Small intestine (tissue), 7 donors: Measurements from ENCODE around the gene TAP2. TPM values are rescaled to one million over a fixed set of nuclear protein-coding genes. Genes with fewer than 3 reads are reported as not detected.

Experiments
- DNase-seq, 2 donors: peaks; one replicate each; pipeline versions ENCODE4 v3.0.0 to v3.0.0-alpha.2; 2013
- FAIRE-seq: peaks from 2 replicates; lab custom pipeline; 2012; peaks lifted over from hg19 to GRCh38; lab: Jason Lieb, UNC
- H3K27ac ChIP-seq, 3 donors: one replicate each; pipeline ENCODE4 v1.5.1; 2013; ENCODE audit warnings: low read length in 2 of 3, mild to moderate bottlenecking in 2 of 3, control low read depth in 1 of 3, inconsistent platforms in 1 of 3, low read depth in 1 of 3, moderate library complexity in 1 of 3
- H3K27me3 ChIP-seq, 3 donors: one replicate each; pipeline ENCODE4 v1.6.1; 2013; ENCODE audit warnings: low read length in 3 of 3, inconsistent platforms in 1 of 3; ENCODE audit not compliant: control insufficient read depth in 3 of 3, insufficient read depth in 3 of 3
- H3K36me3 ChIP-seq, 3 donors: one replicate each; pipeline ENCODE4 v1.6.1; 2013; ENCODE audit warnings: low read length in 3 of 3, inconsistent platforms in 1 of 3, low read depth in 1 of 3, mild to moderate bottlenecking in 1 of 3, moderate library complexity in 1 of 3; ENCODE audit not compliant: control insufficient read depth in 3 of 3, insufficient read depth in 2 of 3
- H3K4me1 ChIP-seq, 3 donors: one replicate each; pipeline ENCODE4 v1.6.1; 2013; ENCODE audit warnings: low read length in 2 of 3, inconsistent platforms in 1 of 3, low read depth in 1 of 3, mild to moderate bottlenecking in 1 of 3, moderate library complexity in 1 of 3; ENCODE audit not compliant: control insufficient read depth in 3 of 3, insufficient read depth in 2 of 3
- H3K4me3 ChIP-seq, 3 donors: one replicate each; pipeline ENCODE4 v1.5.1; 2013; ENCODE audit warnings: low read length in 3 of 3, control low read depth in 1 of 3, inconsistent platforms in 1 of 3, low read depth in 1 of 3, mild to moderate bottlenecking in 1 of 3, moderate library complexity in 1 of 3
- H3K9me3 ChIP-seq, 2 donors: one replicate each; pipeline ENCODE4 v1.6.1; 2013; ENCODE audit warnings: low read depth in 1 of 2, low read length in 1 of 2; ENCODE audit not compliant: control insufficient read depth in 2 of 2, insufficient read depth in 1 of 2
- WGBS, 3 donors: extraction: QIAGEN DNeasy Blood & Tissue Kit; methylation state at CpG; one replicate each; pipeline ENCODE4 v1.1.7; 2013; 5-methylcytosine and 5-hydroxymethylcytosine counted together
- polyA plus RNA-seq, 4 donors: library from polyadenylated mRNA; stranded (reverse) in 3 of 4; unstranded in 1 of 4; fragments of 200-250 nt in 3 of 4; fragments of 120-200 nt in 1 of 4; gene quantifications; one replicate each; pipeline versions ENCODE4 v1.2.1 to v1.2.3, GENCODE V29; 2013
- donor health status: healthy with polysubstance abuse.
- donor health status: control.
- donor health status: control.
- donor health status: Bipolar disorder and iron deficiency.
- donor health status: healthy.

Gene TAP2
- polyA plus RNA-seq, 4 donors, result 12.9 to 51.5 (median 20.8) TPM

- no peaks in the 10 kb centered on the region for H3K36me3 ChIP-seq
- no peak for FAIRE-seq
- no peak overlapping the region for H3K4me3 ChIP-seq
- no peaks in the 10 kb centered on the region for H3K9me3 ChIP-seq
- no peak for DNase-seq
- WGBS, 3 donors, result 34 to 53% (median 40%) methylated on average over 2 of the region's 2 CpGs
- no peaks in the 10 kb centered on the region for H3K4me1 ChIP-seq
- no peak overlapping the region for H3K27ac ChIP-seq
- peaks cover 0 to 14% (median 7%) of the 10 kb centered on the region in 3 donors for H3K27me3 ChIP-seq
These were observed 48.2 kb downstream of the TAP2 start for GRCh38 chr6:32790306-32790705.

Other genes with a start within 250 kb of the TAP2 start
- gene HLA-DRB1, start 248.9 kb downstream of the TAP2 start, polyA plus RNA-seq, result 100 to 1,000 TPM in 3 of 4 donors, 10 to 100 TPM in 1; 45.4 to 226 (median 188) TPM
- 10 to 100 TPM in 3 of 4 donors, 1 to 10 TPM in 1; 6.5 to 54.9 (median 31.5) TPM for gene HLA-DQA1, start 201.3 kb downstream of the TAP2 start, polyA plus RNA-seq
- 100 to 1,000 TPM in 1 of 4 donors, 10 to 100 TPM in 3; 23.5 to 181 (median 85.8) TPM for gene HLA-DQB1, start 172.1 kb downstream of the TAP2 start, polyA plus RNA-seq
- gene HLA-DQA2, start 97.3 kb downstream of the TAP2 start, polyA plus RNA-seq, result 1 to 10 TPM in 1 of 4 donors, under 1 TPM in 1, not detected in 2; 0.09 to 2.0 TPM
- 1 to 10 TPM in 1 of 4 donors, under 1 TPM in 1, not detected in 2; 0.09 to 2.7 TPM for gene HLA-DQB2, start 75.2 kb downstream of the TAP2 start, polyA plus RNA-seq
- 1 to 10 TPM in 2 of 4 donors, under 1 TPM in 1, not detected in 1; 0.74 to 4.6 (median 2.7) TPM for gene HLA-DOB, start 21.7 kb downstream of the TAP2 start, polyA plus RNA-seq
- 100 to 1,000 TPM in 3 of 4 donors, 10 to 100 TPM in 1; 48.0 to 329 (median 293) TPM for gene PSMB8, start 5.3 kb upstream of the TAP2 start, polyA plus RNA-seq
- 100 to 1,000 TPM in 2 of 4 donors, 10 to 100 TPM in 2; 20.2 to 157 (median 92.1) TPM for gene TAP1, start 15.0 kb upstream of the TAP2 start, polyA plus RNA-seq
- 100 to 1,000 TPM in 3 of 4 donors, 10 to 100 TPM in 1; 21.4 to 224 (median 211) TPM for gene PSMB9, start 15.5 kb upstream of the TAP2 start, polyA plus RNA-seq
- 10 to 100 TPM; 22.8 to 60.5 (median 29.8) TPM for gene HLA-DMB, start 102.3 kb upstream of the TAP2 start, polyA plus RNA-seq
- gene HLA-DMA, start 114.4 kb upstream of the TAP2 start, polyA plus RNA-seq, result 100 to 1,000 TPM in 1 of 4 donors, 10 to 100 TPM in 3; 24.5 to 111 (median 68.5) TPM
- gene BRD2, start 129.9 kb upstream of the TAP2 start, polyA plus RNA-seq, result 100 to 1,000 TPM in 1 of 4 donors, 10 to 100 TPM in 3; 76.2 to 201 (median 90.6) TPM
- 1 to 10 TPM in 2 of 4 donors, under 1 TPM in 2; 0.22 to 7.2 (median 3.3) TPM for gene HLA-DOA, start 170.9 kb upstream of the TAP2 start, polyA plus RNA-seq
- gene HLA-DPA1, start 234.9 kb upstream of the TAP2 start, polyA plus RNA-seq, result 100 to 1,000 TPM in 1 of 4 donors, 10 to 100 TPM in 2, 1 to 10 TPM in 1; 9.4 to 179 (median 59.4) TPM
- gene HLA-DPB1, start 237.3 kb upstream of the TAP2 start, polyA plus RNA-seq, result 100 to 1,000 TPM in 1 of 4 donors, 10 to 100 TPM in 3; 14.3 to 150 (median 74.4) TPM